Left ventricle myocardium inferior (tissue), 1 donor: ENCODE data around the gene LIN28B. TPM values are rescaled to one million over a fixed set of nuclear protein-coding genes. Genes with fewer than 3 reads are reported as not detected.

Source experiments
- total RNA-seq: library from RNA; stranded (reverse); fragmentation: NEBNext Ultra II Directional; extraction: Animal tissue kit (Norgen Biotek cat#: 25700); gene quantifications from one replicate; pipeline ENCODE4 v1.2.1, GENCODE V29; 2021
- donor health status: DM: no; HTN: yes; CAD: no; lungs with severe emphysema.

LIN28B gene
- total RNA-seq, 1 donor from 2014 or later, result not detected

Other genes starting within 250 kb of the LIN28B start
- 5.9 TPM for gene HACE1, start 97.2 kb upstream of the LIN28B start, total RNA-seq
- 56.9 TPM for gene POPDC3, start 222.9 kb downstream of the LIN28B start, total RNA-seq